Stimulated activated CD4-positive, alpha-beta T cell treated with anti-CD3 and anti-CD28 coated beads, Interleukin-12 subunit alpha, Interleukin-12 subunit beta, amount 100 ng/mL, for 24 hours (primary cell): ENCODE results near the gene GUCD1.

Experiments
- DNase-seq, 2 experiments: peaks; one replicate each; pipeline ENCODE4 v3.0.0-alpha.2; 2020; ENCODE audit warnings: low read depth in 2 of 2

Gene GUCD1

DNA sequence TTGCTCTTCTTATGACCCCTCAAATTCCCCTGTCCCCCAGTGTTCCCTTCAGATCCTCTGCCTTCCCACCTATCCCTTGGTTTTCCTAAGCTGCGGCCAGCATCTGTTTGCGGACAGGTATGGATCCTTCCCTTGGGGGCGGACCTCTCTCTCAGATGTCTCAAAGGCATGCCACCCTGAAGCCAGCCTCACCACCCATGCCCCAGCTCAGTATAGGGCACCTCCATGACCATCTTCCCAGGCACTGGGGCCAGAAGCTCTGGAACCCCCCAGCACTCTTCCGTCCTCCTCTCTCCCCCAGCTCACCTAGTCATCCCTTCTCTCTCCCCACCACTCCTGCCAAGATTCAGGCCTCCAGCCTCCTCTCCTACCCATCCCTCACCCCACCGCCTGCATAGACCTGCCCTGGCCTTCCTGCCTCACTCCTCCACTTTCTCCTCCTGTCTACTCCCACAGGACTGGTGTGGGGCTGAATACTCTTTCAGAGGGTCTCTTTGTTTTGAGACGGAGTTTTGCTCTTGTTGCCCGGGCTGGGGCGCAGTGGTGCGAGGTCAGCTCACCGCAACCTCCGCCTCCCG, 35.7 kb upstream of the GUCD1 start:
- no peak for DNase-seq

DNA sequence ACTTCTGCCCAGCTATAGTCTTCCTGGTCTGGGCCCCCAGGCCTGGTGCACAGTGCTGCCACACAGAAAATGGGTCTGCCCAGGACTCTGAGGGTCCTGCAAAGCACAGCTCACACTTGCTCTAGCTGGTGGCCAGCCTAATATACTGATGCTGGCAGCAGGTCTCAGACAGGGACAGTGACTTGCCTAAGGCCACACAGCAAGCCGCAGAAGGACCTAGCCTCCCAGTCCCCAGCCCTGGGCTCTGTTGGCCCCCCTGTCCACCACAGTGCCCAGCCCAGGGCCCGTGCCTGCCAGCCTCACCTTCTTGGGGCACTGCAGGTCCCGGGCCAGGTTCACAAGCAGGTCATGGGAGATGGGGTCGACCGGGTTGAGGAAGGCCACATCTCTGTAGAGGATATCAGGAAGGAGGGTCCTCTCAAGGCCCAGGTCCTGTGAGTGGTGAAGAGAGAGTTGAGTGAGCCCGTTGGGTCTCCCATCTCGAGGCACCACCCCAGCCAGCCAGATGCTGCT, 34.6 kb upstream of the GUCD1 start:
- no peak for DNase-seq

DNA sequence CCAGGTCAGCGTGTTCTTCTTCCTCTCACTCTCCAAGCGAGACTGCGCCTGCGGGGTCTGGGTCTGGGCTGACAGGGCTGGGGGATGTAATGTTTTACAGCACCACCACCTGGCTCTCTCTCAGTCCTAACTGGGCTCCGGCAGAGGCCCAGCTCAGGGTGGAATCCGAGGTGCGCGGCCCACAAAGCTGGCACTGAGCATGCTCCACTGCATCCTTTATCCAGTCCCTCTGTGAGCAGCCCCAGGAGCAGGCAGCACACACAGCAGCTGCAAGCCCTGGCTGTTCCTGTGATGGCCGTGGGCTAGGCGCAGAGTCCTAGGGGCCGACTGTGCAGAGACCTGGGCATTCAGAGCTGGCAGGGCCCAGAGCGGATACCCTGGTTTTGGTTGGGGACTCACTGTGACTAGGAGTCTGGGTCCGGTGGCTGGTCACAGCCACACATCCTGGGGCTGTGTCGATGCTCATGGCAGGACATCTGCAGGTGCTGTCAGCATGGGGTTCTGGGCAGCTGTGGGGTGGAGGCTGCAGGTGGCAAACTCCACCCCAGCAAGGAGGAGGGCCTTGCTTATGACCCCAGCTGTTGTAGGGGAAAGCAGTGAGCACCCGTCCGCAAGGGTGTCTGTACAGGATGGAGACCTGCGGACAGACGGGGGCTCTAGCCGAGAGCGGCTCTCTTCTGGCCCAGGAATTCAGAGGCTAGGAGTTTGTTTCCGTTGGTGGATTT, 34.0 kb upstream of the GUCD1 start:
- no peak for DNase-seq

DNA sequence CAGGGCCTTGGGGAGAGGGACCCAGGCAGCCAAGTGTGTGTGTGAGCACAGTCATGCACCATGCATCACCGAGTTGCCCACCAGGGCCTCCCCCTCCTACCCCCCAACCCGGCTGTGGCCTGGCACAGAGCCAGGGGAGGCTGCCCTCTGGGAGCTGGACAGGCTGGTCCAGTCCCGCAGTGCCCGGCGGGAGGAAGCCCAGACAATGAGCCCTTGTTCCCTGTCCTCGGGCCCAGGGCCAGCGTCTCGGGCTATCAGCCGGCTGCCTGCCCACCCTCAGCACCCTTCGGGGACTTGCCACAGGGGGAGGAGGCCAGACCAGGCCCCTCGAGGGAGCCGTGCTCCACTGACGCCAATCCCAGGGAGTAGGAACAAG, 33.4 kb upstream of the GUCD1 start:
- DNase-seq: no peak

DNA sequence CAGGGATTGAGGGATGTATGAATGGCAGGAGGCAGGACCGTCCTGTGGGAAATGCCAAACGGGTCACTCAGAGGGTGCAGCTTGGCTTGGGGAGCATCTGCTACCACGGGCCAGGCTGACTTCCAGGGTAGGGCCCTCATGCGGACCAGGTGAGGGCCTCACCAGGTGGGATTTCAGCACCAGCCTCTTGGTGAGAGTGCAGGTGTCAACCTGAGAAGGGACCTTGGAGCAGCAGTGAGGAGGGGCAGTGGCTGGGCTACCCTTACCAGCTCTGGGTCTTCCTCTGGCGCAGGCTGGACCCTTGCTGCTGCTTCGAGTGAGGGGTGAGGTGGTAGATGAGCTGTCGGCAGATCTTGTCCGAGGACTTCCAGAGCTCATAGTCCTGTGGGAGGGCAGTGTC, 33.0 kb upstream of the GUCD1 start:
- no peak for DNase-seq

DNA sequence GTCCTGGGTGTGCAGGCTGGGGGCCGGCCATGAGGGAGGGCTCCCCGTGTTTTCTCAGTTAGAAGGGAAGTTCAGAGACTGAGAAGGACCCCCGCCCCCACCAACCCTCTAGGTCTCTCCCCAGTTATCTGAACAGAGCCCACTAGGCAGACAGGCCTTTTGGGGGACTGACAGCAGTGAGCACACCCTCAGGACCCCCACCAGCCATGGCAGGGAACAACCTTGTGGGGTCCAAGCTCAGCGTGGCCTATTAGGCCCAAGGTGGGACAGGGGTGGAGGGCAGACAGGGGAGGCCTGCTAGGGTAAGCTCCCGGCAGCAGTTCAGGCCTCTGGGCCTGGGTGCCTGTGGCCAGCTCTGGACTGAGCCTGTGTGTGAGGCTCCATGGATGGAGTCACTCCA, 32.3 kb upstream of the GUCD1 start:
- no peak for DNase-seq

DNA sequence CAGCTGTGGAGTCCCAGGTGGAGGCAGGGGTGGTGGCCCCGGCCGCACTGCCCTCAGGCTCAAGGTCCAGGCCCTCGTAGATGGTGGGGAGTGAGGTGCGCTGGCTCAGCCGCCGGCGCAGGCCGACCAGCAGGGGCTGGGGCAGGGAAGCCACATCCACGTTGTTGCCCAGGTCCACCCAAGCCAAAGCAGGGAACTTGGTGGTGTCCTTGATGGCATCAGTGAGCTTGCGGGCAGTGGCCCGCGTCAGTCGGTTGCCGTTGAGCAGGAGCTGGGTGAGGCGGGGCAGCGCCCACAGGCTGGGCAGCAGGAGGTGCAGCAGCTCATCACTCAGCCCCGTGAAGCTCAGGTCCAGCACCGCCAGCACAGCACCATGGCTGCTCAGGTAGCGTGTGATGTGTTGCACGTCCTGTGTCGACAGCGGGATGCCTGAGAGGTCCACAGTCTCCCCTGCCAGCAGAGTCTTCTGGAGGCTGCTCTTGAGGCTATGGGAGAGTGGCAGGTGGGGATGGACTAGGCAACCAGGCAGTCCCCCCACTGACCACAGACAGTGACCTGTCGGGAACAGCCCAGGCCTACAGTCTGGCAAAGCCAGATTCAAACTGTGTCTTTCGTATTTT, 31.1 kb upstream of the GUCD1 start:
- DNase-seq: no peak

DNA sequence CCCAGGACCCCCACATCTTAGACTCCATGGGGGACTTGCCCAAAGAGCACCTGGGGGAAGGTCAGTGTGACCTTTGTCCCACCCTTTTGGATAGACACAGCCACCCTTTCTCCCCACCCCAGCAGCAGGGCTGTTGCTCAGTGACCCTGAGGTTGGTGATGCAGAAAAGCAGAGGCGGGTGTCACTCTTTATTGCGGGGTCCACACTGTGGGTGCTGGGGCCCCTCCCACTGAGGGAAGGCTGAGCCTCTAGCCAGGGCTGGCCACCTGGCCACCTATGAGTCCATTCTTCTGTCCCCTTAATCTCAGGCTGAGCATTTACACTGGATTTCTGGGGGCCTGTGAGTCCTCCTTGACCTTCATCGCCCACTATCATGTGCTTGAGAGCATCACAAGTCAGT, 30.5 kb upstream of the GUCD1 start:
- DNase-seq: no peak

DNA sequence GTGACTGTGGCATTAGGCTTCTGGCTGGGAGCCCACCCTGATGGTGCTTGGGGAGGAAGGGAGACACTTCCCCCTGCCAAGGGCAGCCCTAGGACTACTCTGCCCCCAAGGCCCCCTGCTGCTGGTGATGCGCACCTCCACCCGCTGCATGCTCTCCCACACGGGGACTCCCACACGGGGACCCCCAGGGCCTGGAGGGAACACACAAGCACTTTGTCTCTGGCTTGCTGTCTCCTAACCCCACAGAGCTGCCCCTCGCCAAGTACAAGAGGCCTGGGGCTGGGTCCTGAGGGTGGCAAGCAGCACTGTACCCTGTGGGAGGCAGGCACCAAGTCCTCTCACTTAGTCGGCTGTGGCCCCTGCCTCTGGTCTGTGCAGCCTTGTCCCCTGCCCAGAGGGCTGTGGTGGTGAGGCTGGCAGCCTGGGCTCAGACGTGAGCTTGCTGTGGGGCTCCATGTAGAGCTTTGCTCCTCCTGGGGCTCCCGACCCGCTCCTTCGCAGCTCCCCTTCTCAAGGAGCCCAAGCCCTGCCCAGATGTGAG, 30.0 kb upstream of the GUCD1 start:
- DNase-seq: no peak

DNA sequence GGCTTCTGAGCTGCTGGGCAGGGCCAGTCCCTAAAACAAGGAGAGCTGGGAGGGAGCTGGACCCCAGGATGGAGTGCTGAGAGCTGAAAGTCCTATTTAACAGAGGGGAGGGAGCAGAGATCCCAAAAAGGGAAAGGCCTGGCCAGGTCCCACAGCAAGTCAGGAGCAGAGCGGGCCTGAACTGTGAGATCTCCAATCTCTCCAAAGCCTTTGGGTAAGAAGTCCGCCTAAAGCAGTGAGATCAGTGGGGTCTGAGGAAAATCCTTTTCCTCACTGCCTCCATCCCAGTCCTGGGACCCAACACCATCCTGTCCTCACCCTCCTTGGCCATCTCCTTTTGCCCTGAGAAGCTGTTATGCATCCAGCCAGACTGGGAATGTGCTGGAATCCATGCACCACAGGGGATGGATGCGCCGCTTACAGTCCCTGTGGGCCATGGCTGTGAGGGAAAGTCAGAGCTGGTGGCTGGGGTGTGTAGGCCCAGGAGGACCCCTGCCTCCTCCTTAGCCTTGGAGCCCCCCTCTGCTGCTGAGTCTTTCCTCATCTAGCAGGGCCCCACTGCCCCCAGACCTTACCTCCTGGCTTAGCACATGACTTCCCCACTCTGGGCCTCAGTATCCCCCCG, 29.3 kb upstream of the GUCD1 start:
- DNase-seq: no peak

DNA sequence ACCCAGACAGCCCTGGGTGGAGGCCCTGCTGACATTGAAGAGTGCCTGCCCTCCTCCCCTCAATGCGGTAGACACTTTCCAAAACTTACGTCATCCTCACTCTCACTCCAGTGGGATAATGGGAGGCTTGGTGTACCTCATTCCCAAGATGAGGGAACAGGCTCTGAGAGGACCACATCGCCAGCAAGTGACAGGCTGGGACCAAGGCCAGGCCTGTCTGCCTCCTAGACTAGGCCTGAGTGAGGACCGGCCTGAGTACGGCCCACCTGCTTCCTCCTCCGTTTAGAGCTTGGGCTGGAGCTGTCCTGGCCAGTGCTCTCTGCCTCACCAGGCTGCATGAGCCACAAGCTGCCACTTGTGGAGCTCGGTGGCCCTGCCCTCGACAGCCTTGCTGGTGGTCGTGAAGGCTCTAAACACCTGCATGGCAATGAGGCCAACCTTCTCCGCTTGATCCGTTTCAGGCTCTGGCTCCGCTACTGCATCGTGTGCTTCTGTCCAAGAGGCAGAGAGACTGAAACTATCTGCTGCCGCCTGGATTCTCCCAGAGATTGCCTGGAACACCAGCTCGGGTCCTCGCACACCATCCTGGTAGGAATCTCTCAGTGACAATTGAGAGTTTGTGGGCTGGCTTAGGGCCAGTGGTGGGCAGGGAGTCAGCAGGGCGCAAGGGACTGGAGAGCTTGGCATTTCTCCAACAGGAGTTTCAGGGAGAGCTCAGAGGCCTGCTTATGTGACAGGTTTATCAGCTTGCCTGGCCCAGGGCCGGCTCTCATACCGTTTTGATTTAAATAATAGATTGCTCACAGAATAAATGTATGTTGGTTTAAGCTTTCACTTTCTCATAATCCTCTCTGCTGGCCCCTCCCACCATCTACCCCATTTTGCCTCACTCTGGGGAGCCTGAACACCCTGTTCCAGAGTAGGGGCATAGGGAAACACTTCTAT, 28.6 kb upstream of the GUCD1 start:
- no peak for DNase-seq

DNA sequence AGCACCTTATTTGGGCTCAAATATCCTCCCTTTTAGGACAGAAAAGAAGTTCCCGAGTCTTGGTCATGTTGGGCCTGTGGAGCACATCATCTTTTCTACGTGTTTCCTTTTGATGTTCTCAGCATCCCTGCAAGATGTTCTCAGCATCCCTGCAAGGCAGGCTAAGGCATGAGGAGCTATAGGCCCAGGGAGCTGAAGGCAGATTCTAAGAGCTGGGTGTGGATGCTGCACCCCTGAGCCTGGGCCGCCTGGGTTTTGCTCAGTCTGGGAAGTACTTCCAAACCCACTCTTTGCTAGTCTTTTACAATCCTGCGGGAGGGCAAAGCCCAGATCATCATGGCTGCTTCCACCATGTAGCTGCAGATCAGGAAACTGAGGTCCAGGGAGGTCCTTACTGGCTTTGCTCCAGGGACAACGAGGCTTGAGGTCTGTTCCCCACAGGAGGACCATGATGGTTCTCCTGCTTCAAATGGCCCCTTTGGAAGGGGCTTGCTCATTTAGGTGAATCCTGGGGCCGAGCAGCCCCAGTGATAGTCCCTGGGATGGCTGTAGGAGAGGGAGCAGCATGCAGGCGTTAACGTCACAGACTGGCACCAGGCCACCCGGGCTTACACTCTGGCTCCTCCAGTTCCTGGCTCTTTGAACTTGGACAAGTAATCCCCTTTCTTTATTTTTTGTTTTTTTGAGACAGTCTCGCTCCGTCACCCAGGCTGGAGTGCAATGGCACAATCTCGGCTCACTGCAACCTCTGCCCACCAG, 27.3 kb upstream of the GUCD1 start:
- DNase-seq: no peak

DNA sequence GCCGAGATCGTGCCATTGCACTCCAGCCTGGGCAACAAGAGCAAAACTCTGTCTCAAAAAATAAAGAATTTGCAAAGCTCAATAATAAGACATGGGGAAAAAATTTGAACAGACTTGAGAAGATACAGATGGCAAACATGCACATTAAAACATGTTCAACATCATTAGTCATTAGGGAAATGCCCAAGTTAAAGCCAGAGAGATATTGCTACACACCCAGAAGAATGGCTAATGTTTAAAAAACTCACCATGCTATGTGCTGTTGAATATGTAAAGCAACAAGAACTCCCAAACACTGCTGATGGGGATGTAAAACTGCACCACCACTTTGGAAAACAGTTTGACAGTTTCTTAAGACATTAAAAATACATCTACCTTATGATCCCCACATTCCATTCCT, 25.3 kb upstream of the GUCD1 start:
- DNase-seq: no peak

DNA sequence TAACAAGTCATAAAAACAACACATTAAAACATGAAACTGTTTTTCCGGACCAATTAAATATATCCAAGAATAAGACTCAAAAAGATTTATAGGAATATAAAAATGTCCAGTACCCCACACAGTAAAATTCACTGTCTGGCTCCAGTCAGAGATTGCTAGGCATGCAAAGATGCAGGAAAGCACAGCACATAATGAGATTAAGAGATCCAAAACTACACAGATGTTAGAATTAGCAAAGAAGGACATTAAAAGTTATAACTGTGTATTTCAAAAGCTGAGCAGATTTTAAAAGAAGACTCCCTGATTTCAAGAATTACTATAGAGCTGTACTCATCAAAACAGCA, 24.3 kb upstream of the GUCD1 start:
- DNase-seq: no peak

DNA sequence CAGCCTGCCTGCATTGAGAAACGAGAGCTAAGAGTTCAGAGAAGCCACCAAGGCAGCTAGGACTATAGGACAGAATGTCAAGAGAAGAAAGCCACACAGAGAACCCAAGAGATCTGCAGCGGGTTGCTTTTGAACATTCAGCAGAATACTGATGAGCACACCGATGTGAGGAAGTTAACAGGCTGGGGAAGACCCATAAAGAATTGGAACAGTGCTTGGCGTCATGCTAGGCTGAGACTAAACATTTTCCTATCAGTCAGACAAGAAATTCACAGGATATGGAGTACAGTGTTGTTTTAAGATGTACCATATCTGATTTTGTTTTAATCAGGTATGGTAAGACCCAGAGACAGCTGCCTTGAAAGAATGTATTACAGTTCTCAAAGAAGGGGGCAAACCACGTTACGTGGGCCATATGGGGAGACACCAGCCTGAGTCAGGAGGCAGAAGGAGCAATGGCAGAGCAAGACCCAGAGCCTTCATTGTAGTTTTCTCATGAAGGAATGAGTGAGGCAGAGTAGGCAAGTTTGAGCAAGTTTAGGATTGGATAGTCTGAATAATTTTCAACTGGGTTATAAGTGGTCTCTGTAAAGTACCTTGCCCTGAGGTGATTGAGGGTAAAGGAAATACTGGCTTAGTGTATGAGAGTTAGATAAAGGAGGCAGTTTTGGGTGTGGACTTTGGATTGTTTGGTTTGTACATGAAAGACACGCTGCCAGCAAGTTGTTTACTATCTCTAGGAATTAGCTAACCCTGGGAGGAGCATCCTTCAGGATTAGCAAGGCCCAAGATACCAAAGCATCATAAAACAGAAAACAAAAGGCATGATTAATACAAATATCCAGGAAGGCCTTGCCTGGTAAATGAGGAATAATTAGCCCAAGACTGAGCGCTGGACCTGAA, 23.7 kb upstream of the GUCD1 start:
- no peak for DNase-seq

DNA sequence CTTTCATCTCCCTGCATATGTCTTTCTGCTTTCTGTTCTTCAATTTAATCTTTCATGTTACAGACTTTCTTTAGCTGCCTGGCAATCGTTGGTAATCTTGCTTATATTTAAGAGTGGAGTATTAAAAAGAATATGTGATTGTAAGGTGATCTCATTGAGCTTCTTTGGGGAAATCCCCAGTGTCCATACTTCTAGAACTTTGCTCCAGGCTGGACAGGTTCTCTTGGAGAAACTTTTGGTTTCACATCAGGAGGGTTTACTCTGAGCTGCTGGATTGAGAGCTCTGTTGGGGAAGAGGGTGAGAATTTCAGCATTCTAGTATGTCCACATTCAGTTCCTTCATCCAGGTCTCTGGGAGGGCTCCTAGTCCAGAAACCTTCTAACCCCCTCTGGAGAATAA, 21.8 kb upstream of the GUCD1 start:
- DNase-seq: no peak

DNA sequence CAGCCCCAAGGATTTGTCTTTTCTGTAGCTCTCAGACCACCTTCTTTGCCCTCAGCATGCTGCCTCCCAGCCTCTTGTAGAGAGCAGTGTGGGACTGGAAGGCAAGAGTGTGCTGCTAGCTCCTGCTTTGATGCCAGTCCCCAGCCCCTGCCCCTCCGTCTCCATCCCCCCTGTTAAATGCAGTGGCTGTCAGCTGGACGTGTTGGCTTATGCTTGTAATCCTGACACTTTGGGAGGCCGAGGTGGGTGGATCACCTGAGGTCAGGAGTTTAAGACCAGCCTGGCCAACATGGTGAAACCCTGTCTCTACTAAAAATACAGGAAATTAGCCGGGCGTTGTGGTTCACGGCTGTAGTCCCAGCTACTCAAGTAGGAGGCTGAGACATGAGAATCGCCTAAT, 16.3 kb upstream of the GUCD1 start:
- no peak for DNase-seq

DNA sequence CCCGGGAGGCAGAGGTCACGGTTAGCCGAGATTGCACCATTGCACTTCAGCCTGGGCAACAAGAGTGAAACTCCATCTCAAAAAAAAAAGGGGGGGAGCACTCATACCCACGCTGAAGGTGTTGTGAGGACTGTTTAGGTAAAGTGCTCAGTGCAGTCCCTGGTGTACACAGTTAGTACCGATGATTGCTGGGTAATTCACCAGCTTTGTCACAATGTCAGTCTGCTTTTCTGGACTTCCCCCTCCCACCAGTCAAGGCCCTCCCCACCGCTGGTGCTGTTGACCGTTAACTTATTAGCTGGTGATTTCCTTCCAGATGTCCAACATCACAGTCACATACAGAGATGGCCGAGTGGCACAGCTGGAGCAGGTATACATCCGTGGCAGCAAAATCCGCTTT, 12.7 kb upstream of the GUCD1 start:
- no peak for DNase-seq

DNA sequence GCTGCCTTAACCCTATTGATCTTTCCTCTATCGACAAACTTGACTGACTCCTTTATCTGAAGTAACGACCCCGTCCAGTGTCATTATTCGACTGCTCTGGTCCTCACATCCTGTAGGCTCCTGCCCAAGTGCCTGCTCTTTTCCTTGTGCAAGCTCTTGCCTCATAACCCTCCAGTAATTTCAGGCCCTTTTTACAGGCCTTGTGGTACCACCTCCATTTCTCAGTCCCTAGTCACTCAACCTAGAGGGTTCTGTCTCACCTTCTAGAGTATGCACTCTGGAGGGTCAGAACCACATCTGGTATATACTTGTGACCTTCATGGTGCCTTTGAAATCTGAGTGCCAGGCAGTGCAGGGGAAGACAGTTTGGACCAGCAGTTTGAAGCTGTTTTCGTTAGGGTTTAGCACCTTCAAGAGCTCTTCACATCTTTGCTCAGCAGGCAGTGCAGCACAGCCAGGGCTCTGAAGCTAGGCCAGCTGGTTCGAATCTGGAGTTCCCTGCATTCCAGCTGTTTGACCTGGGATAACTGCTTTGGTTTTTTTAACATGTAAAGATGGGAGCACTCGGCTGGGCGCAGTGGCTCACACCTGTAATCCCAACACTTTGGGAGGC, 12.1 kb upstream of the GUCD1 start:
- DNase-seq: no peak
